ENCODE data around the gene AUTS2.

AUTS2 gene

GRCh38 chr7:70663680-70664079, 1065.4 kb downstream of the AUTS2 start:
- no peak overlapping the region for H3K4me3 ChIP-seq (ENCODE audit: low read length)
- no peak for TF ChIP-seq ZNF274 (IDR thresholded peaks at IDR 0.05; ENCODE audit: low read depth, low read length)

- no peak for TF ChIP-seq ZNF274 (IDR thresholded peaks at IDR 0.05; ENCODE audit: low read depth, low read length)
- H3K4me3 ChIP-seq (ENCODE audit: low read length) = no peak overlapping the region
Observed at GRCh38 chr7:70665997-70666396, 1067.7 kb downstream of the AUTS2 start.

GRCh38 chr7:70667406-70667805, 1069.1 kb downstream of the AUTS2 start:
- TF ChIP-seq ZNF274 (IDR thresholded peaks at IDR 0.05; ENCODE audit: low read depth, low read length) = no peak
- H3K4me3 ChIP-seq (ENCODE audit: low read length) = no peak overlapping the region

GRCh38 chr7:70668606-70669358, 1070.5 kb downstream of the AUTS2 start:
- no peak overlapping the region for H3K4me3 ChIP-seq (ENCODE audit: low read length)
- TF ChIP-seq ZNF274 (IDR thresholded peaks at IDR 0.05; ENCODE audit: low read depth, low read length) = no peak

GRCh38 chr7:70669854-70670253, 1071.6 kb downstream of the AUTS2 start:
- TF ChIP-seq ZNF274 (IDR thresholded peaks at IDR 0.05; ENCODE audit: low read depth, low read length) = no peak
- no peak overlapping the region for H3K4me3 ChIP-seq (ENCODE audit: low read length)

- no peak for TF ChIP-seq ZNF274 (IDR thresholded peaks at IDR 0.05; ENCODE audit: low read depth, low read length)
- H3K4me3 ChIP-seq (ENCODE audit: low read length) = no peak overlapping the region
Observed at GRCh38 chr7:70670288-70670687, 1072.0 kb downstream of the AUTS2 start.

- H3K4me3 ChIP-seq (ENCODE audit: low read length) = no peak overlapping the region
- TF ChIP-seq ZNF274 (IDR thresholded peaks at IDR 0.05; ENCODE audit: low read depth, low read length) = no peak
Observed at GRCh38 chr7:70673778-70674570, 1075.7 kb downstream of the AUTS2 start.

GRCh38 chr7:70674571-70675010, 1076.3 kb downstream of the AUTS2 start:
- TF ChIP-seq ZNF274 (IDR thresholded peaks at IDR 0.05; ENCODE audit: low read depth, low read length) = no peak
- H3K4me3 ChIP-seq (ENCODE audit: low read length) = no peak overlapping the region

- no peak for TF ChIP-seq ZNF274 (IDR thresholded peaks at IDR 0.05; ENCODE audit: low read depth, low read length)
- H3K4me3 ChIP-seq (ENCODE audit: low read length) = no peak overlapping the region
Observed at GRCh38 chr7:70676243-70676642, 1078.0 kb downstream of the AUTS2 start.

- TF ChIP-seq ZNF274 (IDR thresholded peaks at IDR 0.05; ENCODE audit: low read depth, low read length) = no peak
- H3K4me3 ChIP-seq (ENCODE audit: low read length) = no peak overlapping the region
Observed at GRCh38 chr7:70678621-70679251, 1080.5 kb downstream of the AUTS2 start.

- H3K4me3 ChIP-seq (ENCODE audit: low read length) = no peak overlapping the region
- TF ChIP-seq ZNF274 (IDR thresholded peaks at IDR 0.05; ENCODE audit: low read depth, low read length) = no peak
Observed at GRCh38 chr7:70679661-70680060, 1081.4 kb downstream of the AUTS2 start.

- TF ChIP-seq ZNF274 (IDR thresholded peaks at IDR 0.05; ENCODE audit: low read depth, low read length) = no peak
- no peak overlapping the region for H3K4me3 ChIP-seq (ENCODE audit: low read length)
Observed at GRCh38 chr7:70680306-70680705, 1082.0 kb downstream of the AUTS2 start.

- TF ChIP-seq ZNF274 (IDR thresholded peaks at IDR 0.05; ENCODE audit: low read depth, low read length) = no peak
- no peak overlapping the region for H3K4me3 ChIP-seq (ENCODE audit: low read length)
Observed at GRCh38 chr7:70680743-70681468, 1082.6 kb downstream of the AUTS2 start.

Data from GM08714 (cell line).